NCI-H748 treated with DMSO at 0.1 percent for 48 hours (cell line): ENCODE data around the gene LRRTM4.

Experiments
- DNase-seq: peaks from one replicate; lab custom pipeline; 2025; lab: John Stamatoyannopoulos, UW

LRRTM4 gene

GRCh38 chr2:77521931-77522470 lies at the start of gene LRRTM4:
LRRTM4 (minus strand) TSS chr2:77522376.
- peak; percentile 9 for DNase-seq

DNA sequence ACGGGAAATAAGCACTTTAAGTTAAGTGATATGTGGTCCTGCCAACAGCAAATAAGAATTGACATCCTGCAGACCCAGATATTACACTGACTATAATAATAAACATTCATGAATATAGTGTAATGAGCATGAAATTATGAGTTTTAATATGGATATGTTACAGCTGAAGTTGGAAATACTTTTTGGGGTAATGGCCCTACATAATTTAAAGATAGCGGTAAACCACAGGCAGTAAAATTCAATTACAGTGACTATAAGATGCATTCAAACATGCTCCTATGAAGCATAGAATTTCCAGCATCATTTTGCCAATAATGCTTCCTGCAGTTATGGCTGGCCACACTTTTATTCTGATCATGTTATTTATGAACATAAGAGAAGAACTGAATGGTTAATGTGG lies 49.4 kb upstream of the LRRTM4 start:
- DNase-seq, result no peak

GRCh38 chr2:77567723-77568122 lies 45.5 kb upstream of the LRRTM4 start:
- DNase-seq, result no peak

GRCh38 chr2:77566582-77566981 lies 44.4 kb upstream of the LRRTM4 start:
- DNase-seq, result peak; percentile 12

GRCh38 chr2:77566131-77566530 lies 44.0 kb upstream of the LRRTM4 start:
- no peak for DNase-seq

DNA sequence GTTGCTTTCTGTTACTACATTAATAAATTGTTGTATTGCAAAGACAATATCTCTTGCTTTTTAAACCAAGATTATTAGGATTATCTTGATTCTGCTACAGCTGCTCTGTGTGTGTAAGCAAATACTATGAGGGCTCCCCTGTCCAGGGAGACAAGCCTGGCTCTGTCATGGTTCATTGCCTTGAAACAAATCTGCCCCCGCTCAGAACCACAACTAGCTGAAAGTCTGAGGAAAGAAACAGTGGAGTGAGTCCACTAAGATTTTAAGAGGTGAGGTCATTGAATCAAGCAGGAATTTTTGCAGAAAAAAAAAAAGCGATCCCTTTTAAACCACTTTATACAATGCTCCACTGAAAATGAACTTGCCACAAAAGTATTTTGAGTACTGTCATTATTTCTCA lies 30.8 kb upstream of the LRRTM4 start:
- DNase-seq, result no peak

- no peak for DNase-seq
These were observed 15.9 kb upstream of the LRRTM4 start for GRCh38 chr2:77538031-77538430.

DNA sequence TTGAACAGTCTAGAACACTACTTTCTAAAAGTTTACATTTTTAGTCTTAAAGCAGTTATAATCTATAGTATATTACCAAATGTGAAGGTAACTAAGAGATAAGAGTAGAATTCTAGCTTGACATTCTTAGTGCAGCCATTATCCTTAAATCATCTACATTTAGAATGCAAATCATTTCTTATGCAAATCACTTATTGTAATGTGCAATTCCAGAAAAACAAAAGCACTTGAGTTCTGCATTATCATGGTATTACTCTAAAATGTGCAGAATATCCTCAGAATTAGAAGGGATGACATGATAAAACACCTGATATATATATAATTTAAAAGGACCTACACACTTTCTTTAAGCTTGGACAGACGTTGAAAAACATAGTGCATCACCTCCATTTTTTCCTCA lies 712 bp upstream of the LRRTM4 start:
- DNase-seq, result no peak

- no peak for DNase-seq
These were observed 656 bp downstream of the LRRTM4 start for GRCh38 chr2:77521548-77521891.

DNA sequence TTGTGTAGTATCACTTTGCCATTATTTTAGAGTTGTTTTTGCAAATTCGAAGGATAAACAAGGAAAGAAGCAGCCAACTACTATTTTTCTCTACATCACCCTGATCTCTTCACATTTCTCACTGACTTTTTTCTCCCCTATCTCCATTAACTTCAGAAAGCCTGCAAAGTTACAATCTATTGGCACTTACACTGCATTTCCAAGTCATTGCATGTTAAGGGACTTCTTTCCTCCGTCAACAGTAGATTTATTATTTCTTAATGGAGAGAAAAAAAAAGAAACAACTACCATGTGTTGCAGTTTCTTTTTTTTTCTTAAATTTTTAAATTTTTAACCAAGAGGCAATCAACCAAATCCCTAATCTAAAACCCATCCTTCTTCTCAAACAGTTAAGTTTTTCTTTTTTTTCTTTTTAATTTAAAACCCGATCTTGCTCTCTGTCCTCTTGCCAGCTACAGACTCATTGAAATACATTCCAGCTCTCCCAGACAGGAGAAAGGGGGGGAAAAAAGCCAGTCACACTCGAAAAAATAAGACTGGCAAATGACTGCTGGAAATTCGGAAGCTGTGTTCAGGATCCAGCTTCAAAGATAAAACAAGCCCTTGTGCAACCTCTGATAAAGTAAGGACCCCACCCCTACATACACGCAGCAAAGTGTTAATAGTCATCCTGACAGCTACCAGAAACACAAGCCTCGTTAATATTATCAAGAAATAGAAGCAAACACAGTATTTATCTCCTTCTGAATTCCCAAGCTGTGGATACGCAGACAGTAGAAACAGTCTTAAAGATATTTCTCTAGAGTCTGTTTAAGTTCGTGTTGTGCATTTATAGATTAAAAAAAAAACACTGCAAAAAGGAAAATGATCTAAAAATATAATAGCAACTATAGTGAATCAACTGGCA lies 1.3 kb downstream of the LRRTM4 start:
- DNase-seq, result no peak

- DNase-seq, result no peak
These were observed 2.2 kb downstream of the LRRTM4 start for GRCh38 chr2:77519888-77520506.

DNA sequence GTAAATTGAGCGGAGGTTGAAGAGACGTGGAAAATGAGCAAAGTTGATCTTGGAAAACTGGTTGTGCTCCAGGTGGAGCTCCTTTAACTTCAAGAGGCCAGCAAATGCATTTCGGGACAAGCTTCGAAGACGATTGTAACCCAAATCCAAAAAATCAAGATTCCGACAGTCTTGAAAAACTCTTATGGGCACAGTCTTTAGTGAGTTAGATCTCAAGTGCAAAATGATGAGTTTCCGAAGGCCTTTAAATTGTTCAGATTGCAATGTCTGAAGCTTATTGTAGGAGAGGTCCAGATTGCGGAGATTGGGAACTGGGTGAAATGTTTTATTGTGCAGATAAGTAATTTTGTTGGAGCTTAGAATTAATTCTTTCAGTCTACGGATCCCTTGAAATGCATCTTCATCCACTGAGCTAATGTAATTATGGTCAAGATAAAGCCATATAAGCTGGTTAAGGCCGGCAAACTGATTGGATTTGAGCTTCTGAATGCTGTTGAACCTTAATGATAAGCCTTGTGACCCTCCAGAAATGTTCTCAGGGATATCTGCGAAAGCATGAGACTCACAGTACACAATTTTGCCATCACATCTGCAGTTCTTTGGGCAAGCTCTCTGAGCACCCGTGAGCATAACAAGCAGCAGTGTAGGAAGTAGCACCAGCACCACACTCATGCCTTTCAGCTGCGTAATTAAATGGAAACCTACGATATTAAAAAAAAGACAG lies 2.9 kb downstream of the LRRTM4 start:
- no peak for DNase-seq

- DNase-seq, result no peak
These were observed 3.9 kb downstream of the LRRTM4 start for GRCh38 chr2:77518311-77518710.

DNA sequence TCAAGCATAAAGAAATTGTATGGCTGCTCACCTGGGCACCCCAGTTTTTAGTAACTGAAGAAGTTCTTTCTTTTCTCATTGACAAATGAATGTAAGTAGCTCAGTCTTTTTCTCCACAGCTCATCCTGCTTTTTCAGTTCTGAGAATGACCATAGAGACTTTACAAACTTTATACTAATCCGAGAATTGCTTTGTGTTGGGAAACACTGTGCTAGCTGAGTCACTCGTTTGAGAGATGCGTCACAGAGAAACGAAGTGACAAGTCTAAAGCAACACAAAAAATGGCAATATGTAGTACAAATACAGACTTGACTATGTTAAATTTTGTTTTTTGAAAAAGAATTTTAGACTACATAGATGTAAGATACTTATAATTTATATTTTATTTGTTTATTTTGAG lies 9.0 kb downstream of the LRRTM4 start:
- no peak for DNase-seq

GRCh38 chr2:77512507-77512906 lies 9.7 kb downstream of the LRRTM4 start:
- no peak for DNase-seq

GRCh38 chr2:77508511-77508910 lies 13.7 kb downstream of the LRRTM4 start:
- no peak for DNase-seq

- no peak for DNase-seq
These were observed 14.5 kb downstream of the LRRTM4 start for GRCh38 chr2:77507657-77508056.

GRCh38 chr2:77488141-77488540 lies 34.0 kb downstream of the LRRTM4 start:
- DNase-seq, result no peak

DNA sequence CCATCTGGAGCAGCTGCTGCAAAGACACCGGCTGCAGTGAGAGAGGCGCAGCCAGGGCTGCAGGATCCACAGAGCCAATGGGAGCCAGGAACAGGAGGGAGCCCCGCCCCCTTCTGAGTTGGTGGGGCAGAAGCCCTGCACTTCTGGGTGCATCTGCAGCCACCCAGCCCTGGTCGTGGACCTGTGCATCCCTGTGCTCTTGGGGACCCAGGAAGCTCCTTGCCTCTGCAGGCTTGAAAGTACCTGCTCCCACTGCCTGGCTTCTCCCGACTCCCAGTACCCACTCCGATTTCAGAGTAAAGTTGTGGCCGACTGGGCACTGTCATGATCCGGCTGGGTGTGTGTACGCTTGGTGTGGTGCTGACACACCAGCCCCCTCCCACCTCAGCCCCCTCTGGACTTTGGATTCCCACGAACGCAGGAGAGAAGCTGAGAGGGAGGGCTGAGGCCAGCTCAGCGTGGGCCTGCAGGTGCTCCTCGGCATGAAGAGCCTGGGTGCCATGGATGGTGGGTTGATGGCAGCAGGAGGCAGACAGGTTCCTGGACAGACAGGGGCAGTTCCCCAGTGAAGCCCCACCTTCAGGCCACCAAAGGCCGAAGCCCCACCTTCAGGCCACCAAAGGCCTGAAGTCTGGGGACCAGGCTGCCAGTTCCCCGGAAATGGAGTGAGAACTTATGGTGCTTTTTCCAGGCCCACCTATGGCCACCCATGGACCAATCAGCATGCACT lies 34.9 kb downstream of the LRRTM4 start:
- no peak for DNase-seq

GRCh38 chr2:77484026-77484425 lies 38.1 kb downstream of the LRRTM4 start:
- no peak for DNase-seq

GRCh38 chr2:77479895-77480294 lies 42.3 kb downstream of the LRRTM4 start:
- DNase-seq, result no peak

DNA sequence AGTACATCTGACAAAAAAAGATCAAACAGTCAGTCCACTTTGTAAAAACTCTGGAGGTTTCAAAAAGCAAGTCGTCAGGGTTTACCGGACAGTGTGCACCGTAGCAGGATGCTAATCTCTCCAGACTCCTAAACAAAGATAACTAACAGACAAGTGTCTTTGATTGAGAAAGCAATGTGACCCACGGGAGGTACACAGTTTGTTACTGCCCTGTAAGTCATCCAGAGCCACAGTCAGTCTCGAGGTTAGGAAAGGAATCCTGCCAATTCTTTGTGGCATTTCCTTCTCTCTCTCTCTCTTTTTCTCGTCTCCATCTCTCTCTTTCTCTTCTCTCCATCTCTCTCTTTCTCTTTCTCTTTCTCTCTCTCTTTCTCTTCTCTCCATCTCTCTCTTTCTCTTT lies 42.8 kb downstream of the LRRTM4 start:
- DNase-seq, result no peak
